ENCODE measurements around the gene MCC.

Gene MCC

DNA sequence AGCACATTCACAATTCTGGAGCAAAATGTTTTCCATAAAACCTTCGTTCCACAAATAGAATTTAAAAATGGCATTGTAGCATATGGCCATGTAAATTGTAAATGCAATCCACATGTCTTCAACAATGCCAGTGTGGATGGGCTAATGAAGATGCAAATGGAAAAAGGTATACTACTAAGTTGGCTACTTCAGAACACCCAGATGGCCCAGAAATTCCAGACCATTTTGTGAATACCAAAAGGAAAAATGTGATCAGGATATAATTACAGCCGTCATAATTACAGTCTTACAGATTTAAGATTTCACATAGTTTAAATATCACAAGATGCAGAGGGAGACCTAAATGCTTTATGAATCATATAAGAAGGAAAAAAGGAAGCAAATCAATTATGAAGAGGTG lies 170.6 kb downstream of the MCC start:
- DNase-seq (ENCODE audit: low read depth): no peak

DNA sequence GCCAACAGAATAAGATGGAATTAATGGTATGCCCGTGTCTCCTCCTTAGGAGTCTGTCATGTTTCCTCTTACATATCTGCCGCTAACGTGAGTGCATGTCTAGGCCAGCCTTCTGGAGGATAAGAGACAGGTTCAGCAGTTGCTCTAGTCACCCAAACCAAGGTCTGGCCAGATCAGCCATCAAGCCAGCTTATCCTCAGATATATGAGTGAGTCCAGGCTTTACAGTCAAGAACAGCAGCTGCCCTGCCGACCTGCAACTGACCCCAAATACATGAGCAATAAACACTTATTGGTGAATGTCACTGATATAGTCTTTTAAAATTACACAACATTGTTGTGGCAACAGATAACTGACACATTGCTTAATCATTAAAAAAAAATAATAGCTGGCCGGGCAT lies 177.0 kb downstream of the MCC start:
- no peak for DNase-seq (ENCODE audit: low read depth)

DNA sequence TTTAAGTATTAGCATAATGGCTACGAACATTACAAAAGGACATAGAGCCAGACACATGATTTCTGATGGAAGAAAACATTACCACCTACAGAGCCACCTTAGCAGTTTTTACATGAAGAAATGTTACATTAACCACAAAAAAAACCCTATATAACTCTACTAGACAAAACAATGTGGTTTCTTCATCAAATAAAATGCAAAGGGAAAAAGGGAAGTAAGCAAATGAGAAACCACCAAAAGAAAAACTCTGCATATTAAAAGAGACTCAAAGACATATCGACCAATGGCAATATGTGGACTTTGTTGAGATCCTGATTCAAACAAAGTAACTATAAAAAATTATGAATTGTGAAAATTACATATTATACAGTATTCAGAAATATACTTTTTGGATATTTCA lies 186.1 kb downstream of the MCC start:
- DNase-seq (ENCODE audit: low read depth): no peak

DNA sequence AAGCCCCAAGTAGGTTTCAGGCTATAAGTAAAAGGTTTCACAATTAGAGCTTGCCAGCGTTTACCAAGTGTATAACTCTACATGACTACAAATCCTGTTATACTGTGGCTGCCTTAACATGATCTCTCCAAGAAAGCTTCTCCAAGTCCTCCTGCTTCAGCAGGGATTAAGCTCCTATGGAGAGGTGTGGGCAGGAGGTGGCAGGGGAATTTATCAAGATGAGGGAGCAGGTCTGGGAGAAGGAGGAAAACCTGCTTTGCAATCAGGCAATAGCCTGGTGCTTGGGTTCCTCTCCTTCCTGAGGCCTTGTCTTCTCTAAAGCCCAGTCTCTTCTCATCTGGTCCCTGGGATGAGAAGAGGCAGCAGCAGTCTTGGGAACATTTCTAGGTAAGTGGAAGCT lies 188.7 kb downstream of the MCC start:
- DNase-seq (ENCODE audit: low read depth): no peak

DNA sequence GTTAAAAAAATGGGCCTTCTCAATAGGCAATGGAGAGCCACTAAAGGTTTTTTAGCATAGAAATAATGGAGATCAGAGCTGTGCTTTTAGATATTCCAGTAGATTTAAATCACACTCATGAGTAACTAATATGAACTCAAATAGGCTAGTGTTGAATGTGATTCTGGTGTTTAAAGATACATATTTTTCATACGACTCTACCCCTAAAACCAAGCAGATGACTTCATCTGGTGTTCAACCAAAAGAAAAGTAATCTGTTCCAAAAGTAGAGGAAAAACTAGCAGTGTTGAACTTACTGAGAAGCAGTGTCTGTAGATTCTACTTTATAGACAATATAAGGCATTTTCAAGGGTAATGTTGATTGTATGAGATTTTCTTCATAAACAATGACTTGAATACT lies 191.6 kb downstream of the MCC start:
- DNase-seq (ENCODE audit: low read depth): no peak

DNA sequence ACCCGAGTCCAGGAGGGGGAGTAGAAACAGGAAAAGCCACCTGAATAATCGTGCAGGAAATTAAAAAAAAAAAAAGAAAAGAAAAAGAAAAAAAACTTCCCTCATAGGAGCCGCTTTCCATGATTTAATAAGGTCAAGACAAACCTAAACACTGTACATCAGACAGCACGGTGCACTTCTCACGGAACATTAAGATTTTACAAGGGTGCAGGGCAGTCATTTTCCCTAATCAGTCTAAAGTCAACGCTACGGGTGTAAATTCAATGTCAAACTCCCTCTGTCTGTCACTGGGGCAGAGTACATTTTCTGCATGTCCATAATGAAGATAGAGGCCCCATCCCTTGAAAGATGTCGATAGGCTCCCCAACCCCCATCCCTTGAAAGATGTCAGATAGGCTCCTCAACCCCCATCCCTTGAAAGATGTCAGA lies 193.1 kb downstream of the MCC start:
- DNase-seq (ENCODE audit: low read depth): no peak

DNA sequence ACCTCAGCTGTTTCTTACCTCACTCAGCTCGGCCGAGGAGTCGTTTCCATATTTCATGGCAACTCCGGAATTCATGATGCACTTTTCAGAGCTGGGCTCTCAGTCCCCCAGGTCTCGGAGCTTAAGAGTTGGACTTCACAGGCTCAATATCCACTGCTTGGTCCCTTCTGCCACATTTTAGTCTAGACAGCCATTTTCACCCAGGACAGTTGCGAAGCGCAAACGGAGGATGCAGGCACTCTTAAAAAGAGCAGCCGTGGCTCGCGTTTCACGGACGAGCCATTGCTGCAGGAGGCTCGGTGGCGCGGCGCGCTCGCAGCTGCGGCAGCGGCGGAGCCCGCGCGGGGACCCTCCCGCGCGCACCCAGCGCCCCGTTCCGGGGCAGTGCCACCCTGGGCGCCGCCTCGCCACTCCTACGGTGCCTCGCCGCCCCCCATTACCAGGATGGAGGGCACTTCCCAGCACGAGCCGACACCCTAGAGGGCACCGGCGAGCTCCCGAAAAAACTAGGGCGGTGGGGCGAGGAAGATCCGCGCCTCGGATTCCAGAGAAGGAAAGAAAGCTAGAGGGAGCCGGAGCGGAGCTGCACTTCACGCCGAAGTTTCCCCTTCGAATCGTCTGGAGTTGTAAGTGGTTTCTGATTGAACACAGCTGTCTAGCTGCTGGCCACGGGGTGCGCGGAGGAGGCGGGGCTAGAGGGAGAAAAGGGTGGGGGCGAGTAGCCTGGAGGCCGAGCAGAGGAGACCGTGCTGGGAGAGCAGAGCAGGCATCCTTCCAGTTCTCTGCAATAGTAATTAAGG lies 193.7 kb downstream of the MCC start:
- DNase-seq (ENCODE audit: low read depth): no peak

DNA sequence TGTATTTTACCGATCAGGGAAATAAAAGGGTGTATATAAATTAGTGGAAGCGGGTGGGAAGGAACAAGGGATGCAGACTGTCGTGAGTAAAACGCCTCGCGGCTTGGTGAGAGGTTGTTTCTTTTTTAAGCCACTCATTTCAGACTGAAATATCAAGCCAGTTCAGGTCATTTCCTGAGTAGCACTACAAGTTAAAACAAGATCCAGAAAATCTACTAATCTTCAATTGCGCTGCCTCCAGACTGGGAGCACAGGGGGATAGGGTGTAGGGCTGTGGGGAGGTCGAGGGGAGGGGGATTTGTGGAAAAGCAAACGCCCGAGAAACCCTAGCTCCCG lies 194.3 kb downstream of the MCC start:
- no peak for DNase-seq (ENCODE audit: low read depth)

DNA sequence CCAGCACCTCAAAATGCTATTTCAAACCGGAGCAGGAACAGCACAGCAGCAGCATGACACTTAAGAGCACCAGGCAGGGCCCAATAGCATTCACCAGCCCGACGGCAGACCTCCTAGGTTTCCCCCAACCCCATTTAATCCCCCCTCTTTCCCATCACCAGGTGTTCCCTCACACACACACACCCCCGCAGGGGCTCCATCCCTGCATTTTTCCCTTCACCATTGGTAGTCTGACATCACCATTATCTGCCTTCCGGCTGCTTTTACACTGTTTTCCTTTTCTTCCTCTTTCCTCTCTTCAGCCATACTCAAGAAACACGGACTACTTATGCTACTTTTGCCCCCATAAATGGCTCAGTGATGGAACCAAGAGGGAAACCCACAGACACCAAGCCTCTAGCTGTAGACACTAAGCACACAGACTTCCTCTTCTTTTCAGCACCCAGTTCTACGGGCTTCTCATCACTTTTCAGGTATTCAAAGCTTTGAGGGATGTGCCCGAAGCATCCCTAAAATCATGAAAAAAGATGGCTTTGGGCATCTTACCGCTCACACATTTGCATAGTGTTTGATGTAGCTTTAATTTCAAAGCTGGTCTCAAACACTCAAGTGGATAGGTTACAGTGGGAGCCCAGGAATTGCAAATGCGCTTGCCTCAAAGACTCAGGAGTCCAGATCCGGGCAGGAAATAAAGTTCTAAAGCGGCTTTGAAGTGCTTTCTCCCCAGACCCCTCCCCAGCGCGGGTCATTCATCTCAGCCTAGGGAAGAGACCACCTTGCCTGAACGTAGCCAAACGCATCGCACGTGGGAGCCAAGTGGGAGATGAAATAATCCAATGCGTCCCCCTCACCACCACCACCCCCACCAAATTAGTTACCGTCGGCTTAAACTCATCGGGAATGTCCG lies 194.9 kb downstream of the MCC start:
- DNase-seq (ENCODE audit: low read depth): no peak

DNA sequence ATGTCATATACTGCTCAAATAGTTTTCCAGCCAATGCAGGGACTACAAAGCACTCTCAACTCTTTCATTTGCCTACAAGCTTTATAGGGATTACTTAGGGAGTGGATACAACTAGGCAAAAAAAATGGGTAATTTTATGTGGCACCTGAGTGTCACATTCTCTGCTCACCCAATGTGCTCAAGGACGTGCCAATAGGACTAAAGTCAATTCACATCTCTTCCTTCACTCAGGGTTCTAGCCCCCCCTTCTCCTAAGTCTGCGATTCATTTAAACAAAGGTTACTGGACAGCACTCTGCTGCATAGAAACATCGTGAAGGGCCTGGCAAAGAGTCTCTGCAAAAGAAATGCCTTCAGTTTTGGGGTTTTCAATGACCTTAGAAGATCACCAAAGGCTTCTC lies 195.8 kb downstream of the MCC start:
- no peak for DNase-seq (ENCODE audit: low read depth)

DNA sequence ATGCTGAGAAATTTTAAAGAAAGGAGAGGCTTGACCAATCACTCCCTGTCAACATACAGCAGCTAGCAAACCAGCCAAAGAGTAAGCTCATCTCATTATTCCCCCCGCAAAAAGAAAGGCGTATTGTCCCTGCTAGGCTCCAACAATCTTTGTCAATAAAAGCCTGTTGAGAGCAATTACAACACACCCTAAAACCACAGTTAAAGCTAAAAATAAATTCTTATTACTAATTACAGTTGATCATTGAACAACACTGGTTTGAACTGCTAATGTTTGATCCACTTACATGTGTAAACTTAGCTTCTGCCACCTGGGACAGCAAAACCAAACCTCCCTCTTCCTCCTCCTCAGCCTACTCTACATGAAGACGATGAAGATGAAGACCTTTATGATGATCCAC lies 204.7 kb downstream of the MCC start:
- no peak for DNase-seq (ENCODE audit: low read depth)

DNA sequence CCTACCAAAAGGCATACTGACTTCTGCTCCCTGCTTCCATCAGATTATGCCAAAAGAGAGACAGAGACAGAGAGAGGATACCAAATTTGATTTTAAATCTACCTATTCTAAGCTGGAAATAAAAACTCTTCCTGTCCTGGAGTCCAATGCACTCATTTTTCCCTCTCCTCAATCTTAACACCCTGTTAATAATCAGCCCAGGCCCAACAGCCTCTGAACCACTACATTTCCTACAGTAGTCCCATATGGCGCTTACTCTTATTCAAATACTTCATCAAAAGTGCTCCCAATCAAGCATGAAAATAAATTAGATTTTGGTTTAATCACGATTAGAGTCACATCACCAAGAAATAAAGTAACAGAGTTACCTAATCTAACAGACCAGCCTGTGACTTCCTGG lies 205.8 kb downstream of the MCC start:
- no peak for DNase-seq (ENCODE audit: low read depth)

DNA sequence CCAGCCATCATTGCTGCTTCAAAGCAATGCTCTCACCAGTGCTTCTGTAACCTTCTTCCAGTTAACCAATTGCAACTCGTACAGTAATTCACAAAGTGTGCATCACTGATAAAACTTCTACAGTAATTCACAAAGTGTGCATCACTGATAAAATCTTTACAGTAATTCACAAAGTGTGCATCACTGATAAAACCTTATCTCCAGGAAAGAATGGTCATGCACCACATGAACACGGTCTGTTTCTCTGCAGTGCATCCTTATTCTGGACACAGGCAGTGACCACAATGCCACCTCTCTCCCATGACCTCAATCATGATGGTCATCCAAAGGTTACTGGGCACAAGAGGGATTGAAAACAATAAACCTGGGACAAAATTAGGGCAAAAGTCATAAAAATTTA lies 207.1 kb downstream of the MCC start:
- DNase-seq (ENCODE audit: low read depth): peak; percentile 34

DNA sequence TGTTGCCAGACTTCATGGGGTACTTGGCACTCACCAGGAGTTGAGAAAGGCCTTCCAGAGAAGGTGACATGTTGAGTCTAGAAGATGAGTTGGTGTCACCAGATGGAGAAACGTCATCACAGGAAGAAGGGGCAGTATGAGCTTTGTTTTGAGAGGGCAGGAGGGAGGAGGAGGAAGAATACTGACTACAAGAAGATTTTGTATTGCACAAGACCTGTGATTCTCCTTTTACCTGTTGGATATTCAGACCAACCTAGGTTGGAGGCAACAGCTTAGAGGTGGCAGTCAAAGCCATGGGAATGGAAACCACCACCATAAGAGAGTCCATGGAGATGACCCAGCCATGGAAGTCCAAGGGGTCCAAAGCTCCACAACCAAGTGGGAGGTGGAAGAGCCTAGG lies 207.7 kb downstream of the MCC start:
- no peak for DNase-seq (ENCODE audit: low read depth)

DNA sequence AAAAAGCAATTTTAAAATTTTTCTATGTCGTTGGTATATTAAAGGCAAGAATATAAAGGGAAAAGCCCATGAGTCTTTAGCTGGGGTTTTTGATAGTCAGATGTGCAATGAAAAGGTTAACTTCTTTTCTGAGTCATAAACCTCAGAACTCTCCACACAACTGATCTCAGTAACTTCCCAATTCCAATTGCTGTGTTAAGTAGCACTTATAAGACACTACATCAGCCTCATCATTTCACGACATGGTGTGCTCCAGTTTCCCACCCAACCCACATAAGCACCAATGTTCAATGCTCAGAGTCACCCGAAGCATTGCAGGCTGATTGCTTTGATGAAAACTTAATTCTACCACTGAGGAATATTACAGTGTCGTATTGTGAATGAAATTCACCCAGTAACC lies 209.3 kb downstream of the MCC start:
- DNase-seq (ENCODE audit: low read depth): no peak

DNA sequence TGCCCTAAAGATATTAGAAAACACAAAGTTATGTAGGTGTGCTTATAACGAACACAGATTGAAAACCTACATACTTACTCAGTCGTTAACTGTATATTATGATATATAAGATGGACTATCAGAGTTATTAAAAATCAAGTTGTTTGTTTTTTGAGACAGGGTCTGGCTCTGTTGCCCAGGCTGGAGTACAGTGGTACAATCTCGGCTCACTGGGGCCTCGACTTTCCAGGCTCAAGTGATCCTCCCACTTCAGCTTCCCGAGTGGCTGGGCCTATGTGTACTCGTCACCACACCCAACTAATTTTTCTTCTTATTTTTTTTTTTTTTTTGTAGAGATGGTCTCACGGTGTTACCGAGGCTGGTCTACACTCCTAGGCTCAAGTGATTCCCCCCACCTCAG lies 211.8 kb downstream of the MCC start:
- DNase-seq (ENCODE audit: low read depth): no peak

DNA sequence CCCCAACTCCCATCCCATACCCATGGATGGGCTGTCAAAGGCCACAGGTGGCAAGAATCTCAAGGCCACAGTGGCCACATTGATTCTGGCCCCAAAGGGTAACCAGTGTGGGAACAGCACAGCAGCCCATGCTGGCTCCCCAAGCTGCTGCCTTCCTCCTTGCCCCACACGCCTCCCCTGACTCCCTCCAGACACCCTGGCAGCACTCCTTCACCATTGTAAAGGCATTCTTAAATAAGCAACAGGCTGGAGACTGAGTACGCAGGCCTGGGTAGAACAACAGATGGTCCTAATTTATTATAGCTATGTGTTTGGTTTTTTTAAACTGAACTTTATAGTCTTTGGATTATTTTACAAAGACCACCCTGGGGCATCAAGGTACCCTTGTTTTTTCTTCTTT lies 212.3 kb downstream of the MCC start:
- no peak for DNase-seq (ENCODE audit: low read depth)

DNA sequence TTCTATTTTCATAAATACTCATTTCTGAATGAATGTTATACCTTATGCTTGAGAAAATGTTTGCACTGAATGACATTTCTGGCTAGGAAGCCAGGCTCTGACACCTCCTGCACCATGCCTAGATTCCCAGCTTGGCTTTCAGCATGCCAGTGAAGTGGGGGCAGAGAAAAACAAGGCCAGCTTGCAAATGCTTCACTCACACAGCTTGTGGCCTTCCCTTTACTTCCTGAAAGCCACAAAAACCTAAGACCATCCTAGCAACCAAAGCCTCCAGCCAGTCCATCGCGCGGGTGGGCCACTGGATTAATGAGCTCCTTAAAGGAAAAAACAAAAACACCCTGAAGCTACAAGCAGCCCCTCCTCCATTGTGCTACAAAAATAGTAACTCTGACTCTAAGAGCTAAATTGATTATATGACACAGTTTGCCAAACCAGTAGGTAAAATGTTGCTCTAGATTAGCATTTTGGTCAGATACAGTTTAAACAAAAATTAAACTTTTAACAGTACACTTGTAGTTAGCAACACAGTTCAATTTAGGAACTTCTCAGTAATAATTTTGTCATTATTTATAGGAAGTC lies 213.3 kb downstream of the MCC start:
- no peak for DNase-seq (ENCODE audit: low read depth)

DNA sequence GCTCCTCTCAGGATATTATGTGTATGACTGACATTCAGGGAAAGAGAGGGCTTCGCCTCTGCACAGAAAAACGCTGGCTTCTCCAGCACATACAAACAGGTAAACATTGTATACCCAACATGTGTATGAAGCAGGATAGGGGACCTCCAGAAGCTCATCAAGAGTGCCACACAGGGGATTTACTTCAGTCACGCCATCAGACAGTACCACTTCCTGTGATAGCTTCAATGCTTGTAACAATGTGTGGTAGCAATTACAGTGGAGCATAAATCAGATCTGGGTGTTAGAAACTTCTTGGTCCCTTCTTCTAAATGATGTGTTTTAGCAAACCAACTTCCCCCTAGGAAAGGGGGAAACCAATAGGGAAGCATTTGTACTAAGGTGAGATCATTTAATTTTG lies 214.3 kb downstream of the MCC start:
- DNase-seq (ENCODE audit: low read depth): no peak

DNA sequence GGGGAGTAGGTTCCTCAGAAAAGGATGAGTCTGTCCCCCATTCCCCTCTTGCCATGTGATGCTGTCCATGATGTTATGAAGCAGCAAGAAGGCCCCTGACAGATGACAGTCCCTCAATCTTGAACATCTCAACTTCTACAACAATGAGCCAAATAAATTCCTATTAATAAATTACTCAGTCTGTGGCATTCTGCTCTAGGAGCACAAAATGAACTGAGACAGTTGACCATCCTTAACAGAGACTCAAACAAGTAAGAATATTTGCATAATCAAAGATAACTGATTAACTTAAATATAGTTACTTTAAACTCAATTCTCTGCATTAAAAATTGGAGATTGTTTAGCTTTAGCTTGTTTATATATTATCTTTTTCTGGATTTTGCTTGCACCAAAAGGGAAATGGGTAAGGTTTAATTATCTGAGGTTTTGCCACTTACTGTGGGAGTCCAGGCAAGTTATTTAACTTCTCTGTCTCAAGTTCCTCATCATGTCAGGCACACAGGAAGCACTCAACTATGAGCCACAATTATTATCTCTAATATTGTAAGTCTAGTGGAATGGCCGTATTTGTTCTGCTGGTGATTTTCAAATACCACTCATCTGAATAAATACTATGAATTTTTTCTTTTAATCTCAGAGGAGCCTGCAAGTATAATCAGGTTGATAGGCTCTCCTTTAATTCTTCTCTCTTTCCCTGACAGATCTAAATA lies 216.4 kb downstream of the MCC start:
- no peak for DNase-seq (ENCODE audit: low read depth)

DNA sequence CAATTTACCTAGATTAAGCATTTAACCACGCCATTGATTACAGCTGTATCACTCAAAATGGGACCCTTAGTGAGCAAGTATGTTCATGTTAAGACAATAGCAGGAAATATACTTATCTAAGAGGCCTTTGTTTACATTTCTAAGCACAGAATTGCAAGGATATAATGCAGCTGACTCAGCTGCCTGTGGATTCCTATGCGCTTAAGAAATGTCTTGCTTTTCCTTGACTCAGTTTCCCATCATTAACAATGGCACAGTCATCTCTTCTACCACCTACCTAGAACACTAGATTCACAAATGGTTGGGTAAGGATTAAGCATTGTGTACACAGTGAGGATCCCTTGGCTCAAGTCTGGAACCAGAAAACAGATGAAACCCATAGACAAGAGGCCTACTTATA lies 217.2 kb downstream of the MCC start:
- no peak for DNase-seq (ENCODE audit: low read depth)

DNA sequence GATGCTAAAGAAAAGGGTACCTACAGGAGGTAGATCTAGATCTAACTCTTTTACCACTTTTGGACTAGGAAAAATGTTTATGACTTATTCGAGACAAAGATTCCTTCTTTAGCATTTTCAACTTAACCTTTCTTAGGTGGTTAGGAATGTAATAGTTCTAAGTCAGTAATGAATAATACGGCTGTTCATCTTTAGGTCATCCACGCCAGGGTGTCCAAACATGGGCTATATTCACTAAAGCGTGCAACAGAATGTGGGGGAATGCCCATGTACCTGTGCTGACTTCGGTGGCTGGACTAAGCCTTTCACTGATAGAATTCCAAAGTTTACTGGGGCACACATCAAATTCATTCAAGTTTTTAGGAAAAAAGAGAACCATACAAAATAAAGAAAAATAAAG lies 218.2 kb downstream of the MCC start:
- no peak for DNase-seq (ENCODE audit: low read depth)
